ENCODE measurements around the gene ZMIZ2. TPM values are rescaled to one million over a fixed set of nuclear protein-coding genes. Genes with fewer than 3 reads are reported as not detected.

The ZMIZ2 gene
- total and polyA plus RNA-seq, 4 donors, result 4.4 to 11.6 (median 7.7) TPM

DNA sequence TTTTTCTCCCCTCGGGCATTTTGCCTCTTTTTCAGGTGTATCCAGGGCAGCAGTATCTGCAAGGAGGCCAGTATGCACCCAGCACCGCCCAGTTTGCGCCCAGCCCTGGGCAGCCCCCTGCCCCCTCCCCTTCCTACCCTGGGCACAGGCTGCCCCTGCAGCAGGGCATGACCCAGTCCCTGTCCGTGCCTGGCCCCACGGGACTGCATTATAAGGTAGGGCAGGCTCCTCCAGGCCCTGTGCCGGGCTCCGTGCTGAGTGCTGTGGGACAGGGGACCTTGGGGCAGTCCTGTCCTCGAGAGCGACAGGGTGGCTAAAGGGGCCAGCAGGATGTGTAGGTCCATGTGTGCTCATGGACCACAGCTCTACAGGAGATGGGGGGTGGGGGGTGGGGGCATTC is 10.6 kb downstream of the ZMIZ2 start:
- Histone ChIP-seq H3K36me3 (ENCODE audit: control insufficient read depth in 4 of 4, insufficient read depth in 3 of 4, low read depth in 1 of 4, low read length in 3 of 4) (peaks cover 8 to 60% (median 16%) of the 10 kb centered on the region in 4 donors), H3K27me3 (ENCODE audit: control insufficient read depth in 4 of 4, insufficient read depth in 4 of 4, low read length in 3 of 4) (no peaks in the 10 kb centered on the region), H3K4me3 (ENCODE audit: low read depth in 1 of 3, low read length in 3 of 3) (no peak overlapping the region), H3K9ac (ENCODE audit: low read depth in 1 of 2, low read length in 2 of 2) (no peak overlapping the region), H3K9me3 (ENCODE audit: control insufficient read depth in 4 of 4, low read length in 3 of 4) (no peaks in the 10 kb centered on the region), H3K27ac (ENCODE audit: low read depth in 1 of 2, low read length in 2 of 2) (no peak overlapping the region), H3K4me1 (ENCODE audit: control insufficient read depth in 4 of 4, insufficient read depth in 4 of 4, low read length in 3 of 4) (peaks cover 0 to 7% (median 4%) of the 10 kb centered on the region in 4 donors)
- 94% methylated on average over 9 of the region's 9 CpGs for WGBS
- TF ChIP-seq SP1 (IDR thresholded peaks at IDR 0.05), result no peak
- no peak for DNase-seq (ENCODE audit: low spot score)

- Histone ChIP-seq H3K9ac (ENCODE audit: low read depth in 1 of 2, low read length in 2 of 2) (no peak overlapping the region), H3K4me1 (ENCODE audit: control insufficient read depth in 4 of 4, insufficient read depth in 4 of 4, low read length in 3 of 4) (peaks cover 0 to 14% (median 9%) of the 10 kb centered on the region in 4 donors), H3K9me3 (ENCODE audit: control insufficient read depth in 4 of 4, low read length in 3 of 4) (no peaks in the 10 kb centered on the region), H3K4me3 (ENCODE audit: low read depth in 1 of 3, low read length in 3 of 3) (no peak overlapping the region), H3K27me3 (ENCODE audit: control insufficient read depth in 4 of 4, insufficient read depth in 4 of 4, low read length in 3 of 4) (no peaks in the 10 kb centered on the region), H3K36me3 (ENCODE audit: control insufficient read depth in 4 of 4, insufficient read depth in 3 of 4, low read depth in 1 of 4, low read length in 3 of 4) (peaks cover 9 to 65% (median 16%) of the 10 kb centered on the region in 4 donors), H3K27ac (ENCODE audit: low read depth in 1 of 2, low read length in 2 of 2) (no peak overlapping the region)
- WGBS, result 96% methylated on average over 18 of the region's 18 CpGs
- TF ChIP-seq JUND (IDR thresholded peaks at IDR 0.05), result no peak
- DNase-seq (ENCODE audit: low spot score), result no peak
These were observed 11.5 kb downstream of the ZMIZ2 start for GRCh38 chr7:44760034-44760580.

DNA sequence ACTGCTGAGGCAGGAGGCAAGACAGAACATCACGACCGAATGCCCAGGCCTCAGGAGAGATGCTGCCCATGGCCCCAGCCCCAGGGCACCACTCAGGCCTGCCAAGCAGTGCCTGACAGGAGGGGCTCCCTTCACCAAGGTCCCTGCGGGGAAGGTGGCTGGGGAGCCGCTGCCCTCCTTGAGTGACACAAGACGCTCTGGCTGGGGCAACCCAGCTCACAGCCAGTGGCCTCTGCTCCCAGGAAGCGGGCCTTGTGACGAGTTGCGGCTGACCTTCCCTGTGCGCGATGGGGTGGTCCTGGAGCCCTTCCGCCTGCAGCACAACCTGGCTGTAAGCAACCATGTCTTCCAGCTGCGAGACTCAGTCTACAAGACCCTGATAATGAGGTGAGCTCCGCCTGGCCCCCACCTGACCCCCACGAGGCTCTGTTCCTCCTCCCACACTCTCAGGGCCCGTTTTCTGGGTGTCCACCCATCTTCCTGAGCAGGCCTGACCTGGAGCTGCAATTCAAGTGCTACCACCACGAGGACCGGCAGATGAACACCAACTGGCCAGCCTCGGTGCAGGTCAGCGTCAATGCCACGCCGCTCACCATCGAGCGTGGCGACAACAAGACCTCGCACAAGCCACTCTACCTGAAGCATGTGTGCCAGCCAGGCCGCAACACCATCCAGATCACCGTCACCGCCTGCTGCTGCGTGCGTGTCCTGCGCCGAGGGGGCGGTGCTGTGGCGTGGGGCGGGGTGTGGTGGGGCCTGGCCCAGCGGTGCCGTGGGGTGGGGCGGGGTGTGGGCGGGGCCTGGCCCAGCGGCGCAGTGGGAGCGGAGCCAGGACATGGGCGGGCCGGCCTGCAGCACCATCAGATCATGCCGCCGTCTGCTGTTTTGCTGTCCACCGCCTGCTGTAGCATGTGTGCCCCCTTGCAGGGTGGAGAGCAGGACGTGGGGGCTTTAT is 12.8 kb downstream of the ZMIZ2 start:
- peak; percentile 74 for DNase-seq (ENCODE audit: low spot score)
- Histone ChIP-seq H3K27ac (ENCODE audit: low read depth in 1 of 2, low read length in 2 of 2) (no peak overlapping the region), H3K9ac (ENCODE audit: low read depth in 1 of 2, low read length in 2 of 2) (no peak overlapping the region), H3K4me3 (ENCODE audit: low read depth in 1 of 3, low read length in 3 of 3) (no peak overlapping the region), H3K36me3 (ENCODE audit: control insufficient read depth in 4 of 4, insufficient read depth in 3 of 4, low read depth in 1 of 4, low read length in 3 of 4) (peaks cover 10 to 76% (median 18%) of the 10 kb centered on the region in 4 donors), H3K27me3 (ENCODE audit: control insufficient read depth in 4 of 4, insufficient read depth in 4 of 4, low read length in 3 of 4) (no peaks in the 10 kb centered on the region), H3K9me3 (ENCODE audit: control insufficient read depth in 4 of 4, low read length in 3 of 4) (no peaks in the 10 kb centered on the region), H3K4me1 (ENCODE audit: control insufficient read depth in 4 of 4, insufficient read depth in 4 of 4, low read length in 3 of 4) (peaks cover 2 to 23% (median 18%) of the 10 kb centered on the region in 4 donors)
- 85% methylated on average over 48 of the region's 48 CpGs for WGBS
- TF ChIP-seq RXRA (IDR thresholded peaks at IDR 0.05) (no peak), EGR1 (IDR thresholded peaks at IDR 0.05; ENCODE audit: low read depth in 2 of 2) (no peak), HNF4G (IDR thresholded peaks at IDR 0.05) (no peak), JUND (IDR thresholded peaks at IDR 0.05) (no peak)
- TF ChIP-seq, protein P1, sequence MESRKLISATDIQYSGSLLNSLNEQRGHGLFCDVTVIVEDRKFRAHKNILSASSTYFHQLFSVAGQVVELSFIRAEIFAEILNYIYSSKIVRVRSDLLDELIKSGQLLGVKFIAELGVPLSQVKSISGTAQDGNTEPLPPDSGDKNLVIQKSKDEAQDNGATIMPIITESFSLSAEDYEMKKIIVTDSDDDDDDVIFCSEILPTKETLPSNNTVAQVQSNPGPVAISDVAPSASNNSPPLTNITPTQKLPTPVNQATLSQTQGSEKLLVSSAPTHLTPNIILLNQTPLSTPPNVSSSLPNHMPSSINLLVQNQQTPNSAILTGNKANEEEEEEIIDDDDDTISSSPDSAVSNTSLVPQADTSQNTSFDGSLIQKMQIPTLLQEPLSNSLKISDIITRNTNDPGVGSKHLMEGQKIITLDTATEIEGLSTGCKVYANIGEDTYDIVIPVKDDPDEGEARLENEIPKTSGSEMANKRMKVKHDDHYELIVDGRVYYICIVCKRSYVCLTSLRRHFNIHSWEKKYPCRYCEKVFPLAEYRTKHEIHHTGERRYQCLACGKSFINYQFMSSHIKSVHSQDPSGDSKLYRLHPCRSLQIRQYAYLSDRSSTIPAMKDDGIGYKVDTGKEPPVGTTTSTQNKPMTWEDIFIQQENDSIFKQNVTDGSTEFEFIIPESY (IDR thresholded peaks at IDR 0.05), result no peak

DNA sequence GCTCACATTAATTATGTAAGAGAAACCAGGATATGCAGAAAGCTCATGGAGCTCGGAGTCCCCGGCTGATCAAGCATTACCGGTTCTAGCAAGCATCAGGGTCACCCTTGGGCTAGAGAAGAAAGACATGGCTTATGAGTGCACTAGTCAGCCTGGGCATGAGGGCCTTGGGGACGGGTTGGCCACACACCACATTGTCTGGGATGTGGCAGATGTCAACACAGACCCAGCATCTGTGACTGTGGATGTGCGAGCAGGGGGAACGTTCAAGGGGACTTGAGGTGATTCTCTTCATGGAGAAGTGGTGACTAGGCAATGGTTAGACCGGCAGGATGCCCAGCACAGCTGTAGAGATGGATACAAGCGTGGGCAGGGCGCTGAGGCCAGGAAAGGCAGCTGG is 13.7 kb downstream of the ZMIZ2 start:
- Histone ChIP-seq H3K27ac (ENCODE audit: low read depth in 1 of 2, low read length in 2 of 2) (no peak overlapping the region), H3K27me3 (ENCODE audit: control insufficient read depth in 4 of 4, insufficient read depth in 4 of 4, low read length in 3 of 4) (no peaks in the 10 kb centered on the region), H3K36me3 (ENCODE audit: control insufficient read depth in 4 of 4, insufficient read depth in 3 of 4, low read depth in 1 of 4, low read length in 3 of 4) (peaks cover 13 to 77% (median 20%) of the 10 kb centered on the region in 4 donors), H3K9me3 (ENCODE audit: control insufficient read depth in 4 of 4, low read length in 3 of 4) (no peaks in the 10 kb centered on the region), H3K9ac (ENCODE audit: low read depth in 1 of 2, low read length in 2 of 2) (no peak overlapping the region), H3K4me3 (ENCODE audit: low read depth in 1 of 3, low read length in 3 of 3) (no peak overlapping the region), H3K4me1 (ENCODE audit: control insufficient read depth in 4 of 4, insufficient read depth in 4 of 4, low read length in 3 of 4) (peaks cover 2 to 28% (median 19%) of the 10 kb centered on the region in 4 donors)
- TF ChIP-seq JUND (IDR thresholded peaks at IDR 0.05) (no peak), RAD21 (IDR thresholded peaks at IDR 0.05) (no peak), NR2F2 (IDR thresholded peaks at IDR 0.05) (no peak), EGR1 (IDR thresholded peaks at IDR 0.05; ENCODE audit: low read depth in 2 of 2) (no peak), RXRA (IDR thresholded peaks at IDR 0.05) (no peak), HNF4G (IDR thresholded peaks at IDR 0.05) (no peak), FOXA1 (IDR thresholded peaks at IDR 0.05) (no peak), TAF1 (conservative IDR thresholded peaks at IDR 0.05) (no peak), CTCF (IDR thresholded peaks at IDR 0.05; ENCODE audit: low read depth, low read length, missing input control) (no peak)
- TF ChIP-seq, protein P1 (IDR thresholded peaks at IDR 0.05), result no peak
- no peak for DNase-seq (ENCODE audit: low spot score)
- 94% methylated on average over 9 of the region's 9 CpGs for WGBS
